ENCODE data around the gene TENT4A. TPM values are rescaled to one million over a fixed set of nuclear protein-coding genes. Genes with fewer than 3 reads are reported as not detected.
A peak's percentile ranks its signal among the peaks of the same experiment; 100 is the strongest.

The TENT4A gene
- total RNA-seq, 1 donor: 21.4 TPM

GRCh38 chr5:6675784-6676491, 37.3 kb upstream of the TENT4A start:
- no peaks in the 10 kb centered on the region for H3K4me1 ChIP-seq (ENCODE audit: insufficient read depth, low read length)
- no peaks in the 10 kb centered on the region for H3K79me2 ChIP-seq (ENCODE audit: insufficient read depth, low read length)
- no peak overlapping the region for H3K4me2 ChIP-seq (ENCODE audit: insufficient read depth, low read length)
- no peaks in the 10 kb centered on the region for H3K9me3 ChIP-seq (ENCODE audit: low read depth, low read length)
- H3K27ac ChIP-seq (ENCODE audit: low read depth, low read length): no peak overlapping the region
- H2AFZ ChIP-seq (ENCODE audit: low read length): no peak overlapping the region
- H4K20me1 ChIP-seq (ENCODE audit: insufficient read depth, low read length): no peaks in the 10 kb centered on the region
- no peaks in the 10 kb centered on the region for H3K27me3 ChIP-seq (ENCODE audit: insufficient read depth, low read length)
- peak; percentile 9 for TF ChIP-seq CTCF (IDR thresholded peaks at IDR 0.05; ENCODE audit: extremely low read depth, low read depth, low read length)
- DNase-seq (ENCODE audit: insufficient read length, low spot score, missing footprints): no peak
- H3K36me3 ChIP-seq (ENCODE audit: insufficient read depth, low read length): no peaks in the 10 kb centered on the region
- H3K4me3 ChIP-seq (ENCODE audit: insufficient read depth, low read length): no peak overlapping the region

- Histone ChIP-seq H2AFZ (ENCODE audit: low read length) (no peak overlapping the region), H3K36me3 (ENCODE audit: insufficient read depth, low read length) (no peaks in the 10 kb centered on the region), H3K79me2 (ENCODE audit: insufficient read depth, low read length) (no peaks in the 10 kb centered on the region), H3K27ac (ENCODE audit: low read depth, low read length) (no peak overlapping the region), H3K4me1 (ENCODE audit: insufficient read depth, low read length) (no peaks in the 10 kb centered on the region), H3K4me2 (ENCODE audit: insufficient read depth, low read length) (no peak overlapping the region), H3K27me3 (ENCODE audit: insufficient read depth, low read length) (no peaks in the 10 kb centered on the region), H3K9me3 (ENCODE audit: low read depth, low read length) (no peaks in the 10 kb centered on the region), H3K4me3 (ENCODE audit: insufficient read depth, low read length) (no peak overlapping the region), H4K20me1 (ENCODE audit: insufficient read depth, low read length) (no peaks in the 10 kb centered on the region)
- no peak for TF ChIP-seq CTCF (IDR thresholded peaks at IDR 0.05; ENCODE audit: extremely low read depth, low read depth, low read length)
- no peak for DNase-seq (ENCODE audit: insufficient read length, low spot score, missing footprints)
Measured at GRCh38 chr5:6676702-6677101, 36.5 kb upstream of the TENT4A start.

- TF ChIP-seq CTCF (IDR thresholded peaks at IDR 0.05; ENCODE audit: extremely low read depth, low read depth, low read length): no peak
- no peak overlapping the region for H3K4me3 ChIP-seq (ENCODE audit: insufficient read depth, low read length)
- H3K27ac ChIP-seq (ENCODE audit: low read depth, low read length): no peak overlapping the region
- no peak overlapping the region for H3K4me2 ChIP-seq (ENCODE audit: insufficient read depth, low read length)
- no peaks in the 10 kb centered on the region for H3K4me1 ChIP-seq (ENCODE audit: insufficient read depth, low read length)
- no peak overlapping the region for H2AFZ ChIP-seq (ENCODE audit: low read length)
- no peaks in the 10 kb centered on the region for H3K27me3 ChIP-seq (ENCODE audit: insufficient read depth, low read length)
- no peaks in the 10 kb centered on the region for H3K79me2 ChIP-seq (ENCODE audit: insufficient read depth, low read length)
- DNase-seq (ENCODE audit: insufficient read length, low spot score, missing footprints): no peak
- no peaks in the 10 kb centered on the region for H3K36me3 ChIP-seq (ENCODE audit: insufficient read depth, low read length)
- no peaks in the 10 kb centered on the region for H3K9me3 ChIP-seq (ENCODE audit: low read depth, low read length)
- H4K20me1 ChIP-seq (ENCODE audit: insufficient read depth, low read length): no peaks in the 10 kb centered on the region
Measured at GRCh38 chr5:6678385-6678784, 34.8 kb upstream of the TENT4A start.

- H3K4me3 ChIP-seq (ENCODE audit: insufficient read depth, low read length): no peak overlapping the region
- no peak overlapping the region for H2AFZ ChIP-seq (ENCODE audit: low read length)
- no peak overlapping the region for H3K27ac ChIP-seq (ENCODE audit: low read depth, low read length)
- H3K79me2 ChIP-seq (ENCODE audit: insufficient read depth, low read length): no peaks in the 10 kb centered on the region
- H3K27me3 ChIP-seq (ENCODE audit: insufficient read depth, low read length): no peaks in the 10 kb centered on the region
- H3K36me3 ChIP-seq (ENCODE audit: insufficient read depth, low read length): no peaks in the 10 kb centered on the region
- no peaks in the 10 kb centered on the region for H3K4me1 ChIP-seq (ENCODE audit: insufficient read depth, low read length)
- no peaks in the 10 kb centered on the region for H3K9me3 ChIP-seq (ENCODE audit: low read depth, low read length)
- no peak overlapping the region for H3K4me2 ChIP-seq (ENCODE audit: insufficient read depth, low read length)
- no peak for TF ChIP-seq CTCF (IDR thresholded peaks at IDR 0.05; ENCODE audit: extremely low read depth, low read depth, low read length)
- no peak for DNase-seq (ENCODE audit: insufficient read length, low spot score, missing footprints)
- no peaks in the 10 kb centered on the region for H4K20me1 ChIP-seq (ENCODE audit: insufficient read depth, low read length)
Measured at GRCh38 chr5:6680922-6681321, 32.3 kb upstream of the TENT4A start.

Data from osteoblast (primary cell).